ENCODE results near the gene SPDYE6.

DNA sequence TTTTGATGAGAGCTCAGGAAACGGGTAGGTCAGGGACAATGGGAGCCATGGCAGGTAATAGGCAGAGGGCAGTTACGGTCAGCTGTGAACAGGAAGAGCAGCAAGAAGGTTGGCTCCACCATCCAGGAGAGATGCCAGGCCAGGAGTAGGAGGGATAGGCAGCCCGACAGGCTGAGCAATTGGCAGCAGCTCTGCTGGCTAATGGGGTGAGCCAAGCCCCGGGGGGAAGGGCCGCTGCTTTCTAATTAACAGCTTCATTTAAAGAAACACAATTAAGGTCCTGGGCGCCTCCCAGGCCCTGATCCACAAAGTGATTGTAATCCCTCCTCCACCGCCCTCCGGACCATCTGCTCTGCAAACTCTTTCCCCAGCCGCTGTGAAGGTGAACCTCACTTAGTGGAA is 45.8 kb downstream of the SPDYE6 start:
- TF ChIP-seq, protein P1, sequence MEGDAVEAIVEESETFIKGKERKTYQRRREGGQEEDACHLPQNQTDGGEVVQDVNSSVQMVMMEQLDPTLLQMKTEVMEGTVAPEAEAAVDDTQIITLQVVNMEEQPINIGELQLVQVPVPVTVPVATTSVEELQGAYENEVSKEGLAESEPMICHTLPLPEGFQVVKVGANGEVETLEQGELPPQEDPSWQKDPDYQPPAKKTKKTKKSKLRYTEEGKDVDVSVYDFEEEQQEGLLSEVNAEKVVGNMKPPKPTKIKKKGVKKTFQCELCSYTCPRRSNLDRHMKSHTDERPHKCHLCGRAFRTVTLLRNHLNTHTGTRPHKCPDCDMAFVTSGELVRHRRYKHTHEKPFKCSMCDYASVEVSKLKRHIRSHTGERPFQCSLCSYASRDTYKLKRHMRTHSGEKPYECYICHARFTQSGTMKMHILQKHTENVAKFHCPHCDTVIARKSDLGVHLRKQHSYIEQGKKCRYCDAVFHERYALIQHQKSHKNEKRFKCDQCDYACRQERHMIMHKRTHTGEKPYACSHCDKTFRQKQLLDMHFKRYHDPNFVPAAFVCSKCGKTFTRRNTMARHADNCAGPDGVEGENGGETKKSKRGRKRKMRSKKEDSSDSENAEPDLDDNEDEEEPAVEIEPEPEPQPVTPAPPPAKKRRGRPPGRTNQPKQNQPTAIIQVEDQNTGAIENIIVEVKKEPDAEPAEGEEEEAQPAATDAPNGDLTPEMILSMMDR (IDR thresholded peaks at IDR 0.05) = no peak
- TF ChIP-seq POLR2A (IDR thresholded peaks at IDR 0.05) = no peak

Data from vagina (tissue), 2 donors.